AG10803 (cell line): Measurements from ENCODE around the gene NELL1.

Source experiments
- DNase-seq: peaks from one replicate; pipeline ENCODE4 v3.0.0; 2010; ENCODE audit warnings: low read depth
- H3K4me3 ChIP-seq: 2 replicates; pipeline ENCODE4 v1.5.1; 2011; ENCODE audit warnings: mild to moderate bottlenecking, low read length, control low read depth
- TF ChIP-seq, protein P1 (sequence below): conservative IDR thresholded peaks from 2 replicates; pipeline ENCODE4 v1.5.1; 2011; ENCODE audit warnings: mild to moderate bottlenecking, low read length, control low read depth, inconsistent platforms

The NELL1 gene

GRCh38 chr11:21546703-21547102, 877.3 kb downstream of the NELL1 start:
- H3K4me3 ChIP-seq, result no peak overlapping the region
- no peak for DNase-seq
- TF ChIP-seq, protein P1, sequence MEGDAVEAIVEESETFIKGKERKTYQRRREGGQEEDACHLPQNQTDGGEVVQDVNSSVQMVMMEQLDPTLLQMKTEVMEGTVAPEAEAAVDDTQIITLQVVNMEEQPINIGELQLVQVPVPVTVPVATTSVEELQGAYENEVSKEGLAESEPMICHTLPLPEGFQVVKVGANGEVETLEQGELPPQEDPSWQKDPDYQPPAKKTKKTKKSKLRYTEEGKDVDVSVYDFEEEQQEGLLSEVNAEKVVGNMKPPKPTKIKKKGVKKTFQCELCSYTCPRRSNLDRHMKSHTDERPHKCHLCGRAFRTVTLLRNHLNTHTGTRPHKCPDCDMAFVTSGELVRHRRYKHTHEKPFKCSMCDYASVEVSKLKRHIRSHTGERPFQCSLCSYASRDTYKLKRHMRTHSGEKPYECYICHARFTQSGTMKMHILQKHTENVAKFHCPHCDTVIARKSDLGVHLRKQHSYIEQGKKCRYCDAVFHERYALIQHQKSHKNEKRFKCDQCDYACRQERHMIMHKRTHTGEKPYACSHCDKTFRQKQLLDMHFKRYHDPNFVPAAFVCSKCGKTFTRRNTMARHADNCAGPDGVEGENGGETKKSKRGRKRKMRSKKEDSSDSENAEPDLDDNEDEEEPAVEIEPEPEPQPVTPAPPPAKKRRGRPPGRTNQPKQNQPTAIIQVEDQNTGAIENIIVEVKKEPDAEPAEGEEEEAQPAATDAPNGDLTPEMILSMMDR, result no peak

DNA sequence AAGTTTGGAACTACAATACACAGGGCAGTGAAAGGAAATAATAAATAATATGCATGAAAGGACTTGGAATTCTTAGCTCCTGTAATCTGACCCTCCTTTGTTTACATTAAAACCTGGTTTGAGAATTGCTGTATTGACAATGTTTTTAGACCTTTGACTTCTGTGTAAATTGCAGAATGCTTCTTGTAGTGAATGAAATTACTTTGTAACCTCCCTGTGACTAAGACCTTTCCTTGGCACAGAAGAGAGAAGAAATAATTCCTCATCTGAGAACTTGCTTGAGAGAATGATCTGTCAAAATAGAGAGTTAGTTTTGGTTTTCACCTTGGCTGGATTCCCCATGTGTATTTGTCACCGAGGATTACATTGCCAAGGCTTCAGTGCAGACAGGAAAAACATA, 883.5 kb downstream of the NELL1 start:
- TF ChIP-seq, protein P1, result no peak
- no peak overlapping the region for H3K4me3 ChIP-seq
- no peak for DNase-seq

GRCh38 chr11:21553795-21554194, 884.4 kb downstream of the NELL1 start:
- no peak overlapping the region for H3K4me3 ChIP-seq
- TF ChIP-seq, protein P1, result no peak
- no peak for DNase-seq

- H3K4me3 ChIP-seq, result no peak overlapping the region
- DNase-seq, result no peak
- TF ChIP-seq, protein P1, result no peak
Measured at GRCh38 chr11:21554284-21554683, 884.9 kb downstream of the NELL1 start.

DNA sequence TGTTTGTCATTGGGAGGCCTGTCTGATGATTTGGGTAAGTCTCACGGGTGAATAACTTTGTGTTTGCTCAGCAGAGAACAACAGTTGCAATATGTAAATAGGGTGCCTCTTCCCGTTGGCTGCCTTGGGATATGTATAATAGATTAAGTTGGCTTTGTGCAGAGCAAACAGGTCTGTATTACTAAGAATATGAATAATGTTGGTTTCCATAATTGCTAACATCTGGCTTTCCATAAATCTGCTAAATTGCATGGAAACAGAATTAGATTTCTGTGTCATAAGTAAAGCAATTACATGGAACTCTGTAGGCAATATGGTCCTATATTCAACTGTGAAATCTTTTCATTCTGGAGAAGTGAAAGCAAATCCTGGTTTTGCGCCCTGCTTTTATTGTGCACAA, 887.5 kb downstream of the NELL1 start:
- TF ChIP-seq, protein P1, result no peak
- H3K4me3 ChIP-seq, result no peak overlapping the region
- no peak for DNase-seq

DNA sequence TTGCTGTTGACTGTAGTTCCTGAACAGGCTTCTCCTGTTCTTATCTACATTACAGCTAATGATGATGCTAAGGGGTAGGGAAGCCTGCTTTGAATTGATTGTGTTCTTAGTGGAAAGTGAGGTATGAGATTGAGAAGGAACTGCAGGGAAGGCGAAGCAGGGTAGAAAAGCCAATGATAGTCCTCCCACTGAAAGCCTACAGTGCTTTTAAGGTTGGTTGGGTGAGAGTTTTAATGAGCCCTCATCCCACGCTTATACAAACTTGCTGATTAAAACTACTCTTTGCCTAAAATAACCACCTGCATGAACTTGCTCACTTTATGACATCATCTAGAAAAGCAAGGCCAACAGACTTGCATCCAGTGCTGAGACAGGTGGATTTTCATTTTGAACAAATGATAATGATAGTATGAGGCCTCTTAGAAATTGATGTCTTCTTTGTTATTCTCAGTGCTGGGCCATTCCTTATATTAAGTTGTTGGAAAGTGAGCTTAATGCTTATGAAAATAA, 891.1 kb downstream of the NELL1 start:
- TF ChIP-seq, protein P1, result no peak
- DNase-seq, result no peak
- H3K4me3 ChIP-seq, result no peak overlapping the region

- DNase-seq, result no peak
- TF ChIP-seq, protein P1, result no peak
- no peak overlapping the region for H3K4me3 ChIP-seq
Measured at GRCh38 chr11:21561581-21561980, 892.2 kb downstream of the NELL1 start.
